T-helper 2 cell (primary cell): ENCODE measurements around the gene NR2F1.

Experiments used
- DNase-seq, 5 experiments: peaks; one replicate each; pipeline versions ENCODE4 v3.0.0 to v3.0.0-alpha.2; 2012 to 2022

Gene NR2F1

DNA sequence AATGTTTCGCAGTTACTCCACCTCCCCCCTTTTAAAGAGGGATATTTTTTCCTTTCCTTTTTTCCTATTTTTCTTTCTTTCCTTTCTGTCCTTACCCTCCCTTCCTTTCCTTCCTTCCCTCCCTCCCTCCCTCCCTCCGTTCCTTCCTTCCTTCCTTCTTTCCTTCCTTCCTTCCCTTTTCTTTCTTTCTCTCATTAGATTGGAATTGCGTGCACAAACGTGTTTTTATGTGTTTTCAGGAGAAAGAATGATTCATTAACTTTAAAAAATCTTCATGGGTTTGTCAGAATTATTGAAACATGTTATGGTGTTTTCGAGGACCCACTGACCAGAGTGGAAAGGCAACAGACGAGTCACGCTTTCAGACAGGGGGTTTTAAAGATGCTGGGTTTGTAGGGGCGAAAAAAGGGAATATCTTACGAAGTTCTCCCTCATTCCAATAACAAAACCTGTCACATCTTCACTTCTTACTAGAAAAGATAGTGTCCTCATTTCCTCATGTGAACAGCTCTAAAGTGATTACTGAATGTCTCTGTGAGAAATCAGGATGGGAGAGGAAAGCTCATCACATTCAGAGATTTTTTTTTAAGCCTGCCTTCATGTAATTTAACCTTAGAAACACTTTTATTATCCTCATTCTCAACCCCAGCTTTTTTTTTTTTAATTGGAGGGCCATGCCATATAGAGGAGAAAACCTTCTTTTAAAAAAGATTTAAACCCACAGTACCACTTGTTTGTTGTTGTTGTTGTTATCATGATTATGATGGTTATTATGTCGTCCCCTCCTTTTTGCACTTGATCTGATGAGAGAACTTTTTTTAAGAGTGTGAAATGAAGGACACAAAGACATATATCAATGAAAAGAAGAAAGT is 21.9 kb downstream of the NR2F1 start:
- DNase-seq: no peak

GRCh38 chr5:93606382-93606752 is 23.3 kb downstream of the NR2F1 start:
- DNase-seq: no peak

DNA sequence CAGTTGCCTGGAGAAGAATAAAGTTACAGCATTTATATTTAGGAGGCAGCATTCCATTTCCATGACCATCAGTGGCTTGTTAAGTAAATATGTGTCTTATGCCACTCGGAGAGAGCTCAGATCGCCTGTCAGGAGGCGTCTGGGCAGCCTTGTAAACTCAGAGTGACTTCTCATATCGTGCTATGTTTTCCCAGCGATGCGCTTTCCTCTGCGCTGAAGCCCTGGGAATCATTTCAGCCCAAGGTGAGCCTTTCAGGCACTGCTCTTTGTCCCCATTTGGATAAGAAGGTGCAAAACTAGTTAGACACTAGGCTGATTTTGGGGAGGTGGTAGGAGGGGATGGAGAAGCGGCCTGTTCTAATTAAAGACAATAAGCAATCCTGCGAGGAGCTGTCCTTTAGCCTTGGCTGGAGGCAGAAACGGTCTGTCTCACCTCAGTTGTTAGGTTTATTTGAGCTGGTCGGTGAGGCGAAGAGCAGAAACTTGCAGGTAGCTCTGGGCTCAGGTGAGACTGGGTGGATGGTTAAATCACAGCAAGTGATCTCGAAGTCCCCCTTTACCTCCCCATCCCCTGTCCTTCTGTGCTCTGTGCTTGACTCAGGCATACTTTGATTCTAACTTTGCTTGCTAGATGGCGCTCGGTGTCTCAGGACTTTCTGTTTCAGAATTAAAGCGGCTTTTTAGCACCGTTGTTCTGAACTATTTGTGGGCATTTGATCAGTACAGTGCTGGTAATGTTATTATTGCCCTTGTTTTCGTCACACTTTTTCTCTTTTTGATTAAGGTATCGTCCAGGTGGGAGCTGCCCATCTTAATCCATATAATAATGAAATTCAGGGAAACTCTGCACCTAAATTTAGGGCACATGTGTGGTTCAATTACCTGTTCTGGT is 24.6 kb downstream of the NR2F1 start:
- peak in 2 of 5 experiments; percentile 25 to 58 for DNase-seq

- DNase-seq: no peak
Measured at GRCh38 chr5:93608855-93609254, 25.8 kb downstream of the NR2F1 start.

DNA sequence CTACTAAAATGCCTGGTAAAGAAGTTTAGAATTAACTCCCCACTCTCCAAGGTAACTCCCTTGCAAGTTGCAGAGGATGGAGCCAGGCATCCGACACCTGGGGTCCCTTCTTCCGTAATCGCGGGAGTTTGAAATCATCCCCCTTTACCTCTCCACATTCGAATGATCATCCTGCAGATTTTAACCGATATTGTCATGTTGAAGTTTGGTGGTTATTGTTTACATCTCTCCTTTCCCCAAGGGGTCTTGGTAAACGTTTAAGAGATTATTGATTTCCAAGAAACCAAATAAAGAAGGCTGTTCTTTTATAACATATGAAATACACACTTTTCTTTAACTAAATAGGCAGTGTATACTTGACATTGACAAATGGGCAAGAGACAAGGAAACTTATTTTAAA is 26.7 kb downstream of the NR2F1 start:
- DNase-seq: no peak

DNA sequence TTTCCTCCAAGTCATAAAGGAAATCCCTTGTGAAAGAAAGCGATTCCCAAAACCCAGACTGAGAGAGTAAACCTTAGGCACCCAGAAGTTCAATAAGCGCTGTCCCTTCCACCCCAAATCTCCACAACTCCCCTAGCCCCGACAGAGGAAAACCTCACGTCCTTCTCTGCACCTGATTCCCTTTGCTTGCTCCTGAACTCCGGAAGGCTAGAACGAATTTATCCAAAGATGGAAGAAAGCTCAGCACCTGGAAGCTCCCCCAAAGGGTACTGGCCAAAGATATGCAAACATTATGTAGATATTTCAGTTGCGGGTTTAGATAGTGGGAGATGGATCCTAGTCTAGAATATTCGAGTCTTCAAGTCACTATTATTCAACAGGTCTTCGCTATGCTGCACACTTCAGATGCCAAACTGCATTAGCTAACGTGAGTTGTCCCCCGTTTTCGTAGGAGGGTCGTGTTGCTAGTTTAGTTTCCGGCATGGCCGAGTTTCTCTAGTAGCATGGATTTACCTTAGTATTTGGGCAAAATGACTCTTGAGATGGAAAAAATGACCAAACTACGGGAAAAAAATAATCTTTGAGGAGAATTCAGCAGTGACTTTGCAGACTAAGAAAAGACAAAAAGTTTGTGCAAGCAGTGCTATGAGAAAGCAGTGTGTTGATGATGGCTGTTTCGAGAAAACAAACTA is 27.7 kb downstream of the NR2F1 start:
- DNase-seq: no peak

DNA sequence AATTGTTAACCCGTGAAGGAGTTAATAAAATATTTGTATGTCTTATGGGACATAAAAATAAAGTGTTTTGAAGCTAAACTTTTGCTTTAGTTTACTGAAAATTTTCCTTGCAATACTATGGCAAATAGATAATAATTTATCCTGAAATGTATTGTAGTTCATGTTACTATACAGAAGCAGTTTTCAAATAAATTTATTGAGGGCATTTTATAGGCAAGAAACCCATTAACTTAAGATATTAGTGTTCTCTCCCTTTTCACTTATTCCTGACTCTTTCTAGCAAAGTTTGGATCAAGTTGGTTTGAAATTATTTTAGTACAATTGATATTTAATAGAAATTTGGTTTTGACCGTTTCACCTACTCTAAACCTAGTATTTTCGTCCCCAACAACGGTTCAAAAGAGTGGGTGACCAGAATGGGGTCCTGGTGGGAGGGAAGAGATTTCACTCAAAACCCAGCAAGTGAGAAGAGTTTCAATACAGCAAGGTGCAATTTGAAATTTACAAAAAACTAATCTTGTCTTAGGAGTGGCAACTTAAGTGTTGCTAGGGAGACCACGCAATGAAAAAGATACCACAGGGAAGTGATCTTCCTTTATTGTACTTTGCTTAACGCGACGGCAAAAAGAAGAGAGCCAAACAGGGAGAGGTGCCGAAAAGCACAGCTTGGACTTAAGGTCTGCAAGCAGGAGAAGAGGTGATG is 28.4 kb downstream of the NR2F1 start:
- DNase-seq: no peak

GRCh38 chr5:93611976-93612854 is 29.2 kb downstream of the NR2F1 start:
- DNase-seq: peak in 1 of 5 experiments; percentile 30

GRCh38 chr5:93612855-93613243 is 29.8 kb downstream of the NR2F1 start:
- DNase-seq: no peak

DNA sequence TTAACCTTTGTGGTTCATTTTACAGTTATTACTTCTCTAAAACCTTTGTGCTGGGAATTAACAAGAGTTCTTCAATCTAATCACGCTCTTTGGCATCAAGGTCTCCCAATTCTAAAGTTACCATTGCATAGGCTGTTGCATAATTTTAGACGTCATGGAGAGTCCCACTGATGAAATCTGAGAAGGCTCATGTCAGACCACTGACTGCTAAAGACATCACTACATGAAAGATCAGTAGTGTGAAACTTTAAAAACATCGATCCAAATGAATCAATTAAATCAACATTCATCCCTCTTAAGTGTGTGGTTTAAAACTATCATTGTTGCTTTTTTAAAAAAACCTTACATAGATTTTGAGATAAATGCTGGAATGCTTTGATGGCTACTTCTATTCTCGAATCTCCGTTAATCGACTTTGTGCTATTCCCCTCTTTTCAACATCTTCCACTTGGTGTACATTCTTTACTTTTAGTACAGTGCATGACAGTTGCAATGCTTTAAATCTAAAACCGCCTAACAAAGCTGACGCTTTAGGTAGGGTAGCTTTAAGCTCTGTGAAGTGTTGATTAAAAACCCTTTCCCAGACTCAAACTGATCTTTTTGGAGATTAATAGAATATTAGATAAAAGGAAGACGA is 33.6 kb downstream of the NR2F1 start:
- DNase-seq: no peak

DNA sequence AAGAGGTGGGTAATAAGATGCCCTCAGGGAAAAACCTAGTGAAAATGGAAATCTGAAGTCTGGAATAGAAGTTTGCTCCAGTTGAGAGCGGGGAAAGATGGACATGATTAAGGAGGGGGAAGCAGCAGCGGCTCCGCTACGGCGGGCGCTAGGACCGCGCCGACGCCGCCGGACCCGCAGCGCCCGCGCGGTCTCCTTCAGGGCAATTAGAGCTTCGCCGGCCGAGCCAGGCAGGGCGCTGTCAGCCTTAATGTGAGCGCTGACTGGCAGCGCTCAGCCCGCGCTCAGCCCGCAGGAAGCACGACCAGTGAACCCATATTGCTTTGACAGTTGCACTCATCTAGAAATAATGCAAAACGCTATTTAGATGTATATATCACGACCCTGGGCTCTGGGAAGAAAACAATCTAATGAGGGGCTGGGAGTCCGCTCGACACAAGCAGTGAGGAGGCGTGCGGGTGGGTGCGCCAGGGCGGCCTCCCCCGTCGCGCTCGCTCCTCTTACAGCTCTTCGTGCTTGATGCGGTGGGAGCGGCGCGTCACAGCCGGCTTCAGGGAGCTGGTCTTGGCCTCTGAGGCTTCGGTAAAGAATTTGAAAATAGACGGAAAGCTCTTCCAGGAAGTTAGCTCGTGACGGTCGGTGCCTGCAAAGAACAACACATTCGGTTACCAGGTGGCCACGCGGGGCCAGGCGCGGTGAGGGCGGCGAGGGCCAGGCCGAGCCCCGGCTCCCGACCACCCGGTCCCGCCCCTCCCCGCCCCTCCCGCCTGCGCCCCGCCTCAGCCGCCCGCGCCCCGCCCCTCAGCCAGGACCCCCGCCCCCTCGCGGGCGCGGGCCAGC is 37.7 kb downstream of the NR2F1 start:
- DNase-seq: peak in 3 of 5 experiments; percentile 37 to 73 (median 65)

- no peak for DNase-seq
Measured at GRCh38 chr5:93621327-93621798, 38.3 kb downstream of the NR2F1 start.

DNA sequence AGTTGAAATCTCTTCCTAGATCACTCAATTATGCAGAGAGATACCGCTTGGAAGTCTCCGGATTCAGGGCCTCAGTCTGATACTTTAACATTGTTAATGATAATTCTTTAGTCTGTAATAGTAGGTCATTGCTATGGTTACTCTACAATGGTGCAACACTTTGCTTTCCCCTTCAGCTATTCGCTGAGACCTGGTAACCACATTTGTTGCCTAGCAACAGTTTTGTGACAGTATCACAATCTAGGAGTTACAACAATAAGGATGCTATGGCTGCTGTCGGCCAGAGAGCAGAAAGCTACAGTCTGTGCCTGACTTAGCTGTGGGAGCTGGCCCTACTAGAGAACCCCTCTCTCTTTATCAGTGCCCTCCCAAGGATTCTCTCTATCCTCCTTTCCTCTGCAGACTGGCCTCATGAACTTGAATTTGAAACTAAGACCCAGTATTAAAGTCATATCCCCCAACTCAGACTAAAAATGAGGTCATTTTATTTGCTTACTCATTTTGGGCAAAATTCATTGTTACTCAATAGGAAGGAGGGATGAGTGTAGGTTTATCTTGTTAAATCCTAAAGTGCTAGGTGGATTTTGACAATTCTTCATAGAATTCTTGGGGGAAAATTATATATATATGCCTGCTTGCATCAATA is 39.3 kb downstream of the NR2F1 start:
- DNase-seq: peak in 2 of 5 experiments; percentile 69 to 77

- peak in 1 of 5 experiments; percentile 19 for DNase-seq
Measured at GRCh38 chr5:93623153-93623552, 40.1 kb downstream of the NR2F1 start.

DNA sequence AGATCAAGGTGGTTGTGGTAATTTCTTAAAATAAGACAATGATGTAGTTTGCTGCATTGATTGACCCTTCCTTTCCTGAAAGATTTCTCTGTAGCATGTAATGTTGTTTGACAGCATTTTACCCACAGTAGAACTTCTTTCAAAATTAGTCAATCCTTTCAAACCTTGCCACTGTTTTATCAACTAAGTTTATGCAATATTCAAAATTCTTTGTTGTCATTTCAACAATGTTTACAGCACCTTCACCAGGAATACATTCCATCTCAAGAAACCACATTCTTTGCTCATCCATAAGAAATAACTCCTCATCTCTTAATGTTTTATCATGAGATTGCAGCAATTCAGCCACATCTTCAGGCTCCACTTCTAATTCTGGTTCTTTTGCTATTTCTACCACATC is 43.8 kb downstream of the NR2F1 start:
- no peak for DNase-seq

- no peak for DNase-seq
Measured at GRCh38 chr5:93632327-93632726, 49.3 kb downstream of the NR2F1 start.

GRCh38 chr5:93635991-93636390 is 53.0 kb downstream of the NR2F1 start:
- no peak for DNase-seq

- DNase-seq: peak in 1 of 5 experiments; percentile 22
Measured at GRCh38 chr5:93636837-93637236, 53.8 kb downstream of the NR2F1 start.

- no peak for DNase-seq
Measured at GRCh38 chr5:93637697-93638096, 54.7 kb downstream of the NR2F1 start.
